GM12891 (cell line): ENCODE results near the gene OPTN.

Source experiments
- DNase-seq: peaks from one replicate; pipeline ENCODE4 v3.0.0; 2011; ENCODE audit warnings: low spot score; ENCODE audit not compliant: insufficient read length
- FAIRE-seq: peaks from 2 replicates; lab custom pipeline; 2011; peaks lifted over from hg19 to GRCh38; lab: Jason Lieb, UNC
- PAX5 ChIP-seq: IDR thresholded peaks from 2 replicates; pipeline ENCODE4 v1.6.1; 2011; ENCODE audit warnings: low read length, moderate library complexity, mild to moderate bottlenecking; ENCODE audit not compliant: insufficient read depth, severe bottlenecking
- POLR2A ChIP-seq: IDR thresholded peaks from 2 replicates; pipeline ENCODE4 v1.6.1; 2011; ENCODE audit warnings: low read depth, low read length, control low read depth
- POLR2AphosphoS5 ChIP-seq: IDR thresholded peaks from 2 replicates; pipeline ENCODE4 v1.6.1; 2011; ENCODE audit warnings: low read depth, low read length, control low read depth
- POU2F2 ChIP-seq: IDR thresholded peaks from 2 replicates; pipeline ENCODE4 v1.6.1; 2011; ENCODE audit warnings: low read depth, mild to moderate bottlenecking, control low read depth, low read length, moderate library complexity
- SPI1 ChIP-seq: IDR thresholded peaks from 2 replicates; pipeline ENCODE4 v1.6.1; 2011; ENCODE audit warnings: low read depth, low read length, control low read depth
- TAF1 ChIP-seq: IDR thresholded peaks from 2 replicates; pipeline ENCODE4 v1.6.1; 2011; ENCODE audit warnings: low read depth, low read length, control low read depth

The OPTN gene

DNA sequence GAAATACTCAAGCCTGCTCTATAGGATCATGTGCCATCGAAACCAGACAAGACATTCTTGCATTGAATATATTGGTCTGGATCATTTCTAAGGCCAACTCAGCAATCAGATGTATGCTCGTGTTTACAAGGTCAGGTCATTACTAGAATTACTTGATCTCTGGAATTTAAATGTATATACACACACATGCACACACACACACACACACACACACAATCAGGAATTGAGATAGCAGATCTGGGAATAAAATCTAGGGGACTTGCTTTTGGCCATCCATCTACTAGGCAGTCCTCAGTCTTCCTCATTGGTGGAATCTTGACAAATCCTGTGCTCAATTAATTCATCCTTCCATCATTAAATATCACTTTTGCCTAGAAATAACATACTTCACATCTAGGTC lies 3.6 kb downstream of the OPTN start:
- DNase-seq (no peak), FAIRE-seq (no peak)

GRCh38 chr10:13104697-13105096 lies 4.7 kb downstream of the OPTN start:
- no peak for TF ChIP-seq POLR2A
- no peak for TF ChIP-seq POU2F2
- TF ChIP-seq PAX5: no peak
- FAIRE-seq: no peak

More for the DNA sequence above, 3.6 kb downstream of the OPTN start:
- TF ChIP-seq POLR2A (no peak), POLR2AphosphoS5 (no peak), POU2F2 (no peak), TAF1 (no peak), SPI1 (no peak), PAX5 (no peak)

DNA sequence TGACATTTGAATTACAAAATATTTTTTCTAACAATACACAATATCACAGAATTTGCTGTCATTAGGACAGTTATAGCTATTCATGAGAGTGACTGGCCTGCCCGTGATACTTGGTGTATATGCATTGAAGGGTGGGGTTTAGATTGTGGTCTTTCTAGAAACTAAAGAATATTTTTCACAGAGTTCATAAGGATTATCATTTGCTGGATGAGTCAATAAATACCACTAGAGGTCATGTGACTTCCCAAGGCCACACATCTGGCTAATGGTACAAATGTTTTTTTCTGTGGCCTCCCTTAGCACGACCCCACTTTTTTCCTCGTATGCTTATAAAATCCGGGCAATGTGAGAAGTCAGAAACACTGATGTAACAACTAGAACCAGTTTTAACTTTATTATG lies 5.2 kb downstream of the OPTN start:
- TF ChIP-seq TAF1 (no peak), POLR2AphosphoS5 (no peak), SPI1 (no peak), POU2F2 (no peak)
- DNase-seq (no peak), FAIRE-seq (no peak)

More at GRCh38 chr10:13104697-13105096, 4.7 kb downstream of the OPTN start:
- no peak for DNase-seq

GRCh38 chr10:13106387-13107045 lies 6.6 kb downstream of the OPTN start:
- FAIRE-seq (no peak), DNase-seq (no peak)
- TF ChIP-seq POLR2AphosphoS5: no peak
- no peak for TF ChIP-seq POLR2A
- no peak for TF ChIP-seq PAX5
- no peak for TF ChIP-seq POU2F2
- no peak for TF ChIP-seq TAF1
- TF ChIP-seq SPI1: no peak

DNA sequence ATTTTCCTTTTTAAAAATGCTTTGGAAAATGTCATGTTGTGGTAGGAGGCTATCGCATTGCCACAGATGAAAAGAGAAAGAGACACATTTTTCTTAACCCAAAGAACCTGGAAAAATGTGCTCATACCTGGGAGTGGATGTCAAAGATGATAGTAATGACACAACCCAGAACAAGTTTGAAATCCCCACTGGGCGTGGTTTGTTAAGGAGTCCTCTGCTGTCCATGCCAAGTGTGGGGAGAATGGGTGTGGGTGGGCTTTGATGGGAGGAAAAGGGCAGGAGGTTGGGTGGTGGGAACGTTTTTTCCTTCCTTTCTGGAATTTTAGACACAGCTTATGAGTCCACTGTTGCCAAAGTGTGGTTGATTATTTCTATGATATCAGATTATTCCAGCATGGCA lies 10.9 kb downstream of the OPTN start:
- no peak for FAIRE-seq
- no peak for DNase-seq
- TF ChIP-seq SPI1: no peak
- no peak for TF ChIP-seq PAX5
- no peak for TF ChIP-seq POU2F2
- no peak for TF ChIP-seq POLR2AphosphoS5
- no peak for TF ChIP-seq TAF1
- TF ChIP-seq POLR2A: no peak

DNA sequence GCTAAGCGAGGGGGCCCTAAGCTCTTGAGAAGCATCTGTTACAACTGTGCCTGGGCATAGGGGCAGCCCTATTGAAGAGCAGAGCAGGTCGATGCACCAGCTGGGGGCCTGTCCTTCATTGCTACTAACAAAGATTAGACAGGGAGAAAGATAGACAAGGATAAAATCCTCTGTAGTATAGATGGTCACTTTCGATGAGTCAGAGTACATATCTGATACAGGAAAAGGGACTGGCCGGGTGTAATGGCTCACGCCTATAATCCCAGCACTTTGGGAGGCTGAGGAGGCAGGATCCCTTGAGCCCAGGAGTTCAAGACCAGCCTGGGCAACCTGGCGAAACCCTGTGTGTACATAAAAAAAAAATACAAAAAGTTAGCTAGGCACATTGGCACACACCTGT lies 13.6 kb downstream of the OPTN start:
- FAIRE-seq (no peak), DNase-seq (no peak)
- TF ChIP-seq POLR2AphosphoS5: no peak
- no peak for TF ChIP-seq POLR2A
- TF ChIP-seq TAF1: no peak
- no peak for TF ChIP-seq POU2F2
- TF ChIP-seq SPI1: no peak
- TF ChIP-seq PAX5: no peak

DNA sequence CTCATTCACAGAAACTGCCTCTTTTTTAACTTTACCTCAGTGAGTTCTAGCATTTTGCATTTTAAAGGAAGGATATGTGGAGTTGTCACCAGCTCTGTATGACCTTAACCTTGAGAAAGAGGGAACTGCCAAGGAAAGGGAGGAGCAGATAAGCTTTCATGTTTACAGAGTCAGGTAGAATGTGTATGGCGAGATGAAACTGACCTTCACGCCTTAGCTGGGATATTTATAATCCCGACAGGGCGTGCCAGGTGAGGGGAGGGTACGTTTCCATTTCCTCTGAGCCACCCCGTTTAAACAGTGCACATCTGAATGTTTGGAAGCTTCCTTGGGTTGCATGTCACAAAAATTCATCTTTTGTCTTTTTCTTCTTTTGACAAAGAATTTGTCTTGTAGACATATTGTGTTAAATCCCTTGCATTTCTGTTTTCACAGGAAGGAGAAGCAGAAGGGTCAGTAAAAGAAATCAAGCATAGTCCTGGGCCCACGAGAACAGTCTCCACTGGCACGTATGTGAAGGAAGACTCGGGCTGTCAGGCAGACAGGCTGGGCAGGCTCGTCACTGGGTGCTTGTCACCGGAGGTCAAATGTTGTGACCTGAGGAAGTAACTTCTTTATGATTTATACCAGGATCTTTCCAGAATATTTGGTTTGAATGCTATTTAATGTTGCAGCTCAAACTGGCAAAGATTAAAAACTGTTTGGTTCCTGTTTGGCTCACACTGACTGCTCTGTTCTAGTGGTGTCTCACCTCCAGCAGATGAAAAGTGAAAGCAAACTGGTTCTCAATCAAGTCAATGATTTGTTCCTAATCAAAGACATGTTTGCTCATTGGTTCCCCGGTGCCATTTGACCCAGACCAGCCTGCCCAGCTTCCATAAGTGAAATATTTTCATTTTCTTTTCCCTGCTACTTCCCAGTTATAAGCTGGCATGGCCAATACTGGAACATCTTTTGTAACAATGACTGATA lies 16.2 kb downstream of the OPTN start:
- DNase-seq (no peak), FAIRE-seq (peak; percentile 83)
- TF ChIP-seq TAF1: no peak
- TF ChIP-seq POLR2AphosphoS5: no peak
- TF ChIP-seq SPI1: no peak
- TF ChIP-seq POU2F2: no peak
- TF ChIP-seq POLR2A: no peak
- no peak for TF ChIP-seq PAX5

- TF ChIP-seq PAX5 (no peak), POU2F2 (no peak), SPI1 (peak; percentile 96), POLR2A (no peak), POLR2AphosphoS5 (no peak), TAF1 (no peak)
- DNase-seq: no peak
- FAIRE-seq: peak; percentile 69
Measured at GRCh38 chr10:13117841-13118783, 18.1 kb downstream of the OPTN start.

GRCh38 chr10:13118784-13119410 lies 18.9 kb downstream of the OPTN start:
- no peak for TF ChIP-seq POU2F2
- no peak for TF ChIP-seq SPI1
- TF ChIP-seq POLR2AphosphoS5: no peak
- TF ChIP-seq POLR2A: no peak
- TF ChIP-seq TAF1: no peak
- no peak for TF ChIP-seq PAX5
- FAIRE-seq (no peak), DNase-seq (no peak)
